ENCODE measurements around the gene PTPRM. TPM values are rescaled to one million over a fixed set of nuclear protein-coding genes. Genes with fewer than 3 reads are reported as not detected.

PTPRM gene
- total and polyA plus RNA-seq, 4 donors = 9.2 to 23.0 (median 12.7) TPM

- 28% methylated on average over 3 of the region's 3 CpGs for WGBS
- H3K36me3 ChIP-seq (ENCODE audit: control insufficient read depth in 4 of 4, insufficient read depth in 3 of 4, low read depth in 1 of 4, low read length in 3 of 4) = no peaks in the 10 kb centered on the region
- H3K4me3 ChIP-seq (ENCODE audit: low read depth in 1 of 3, low read length in 3 of 3) = no peak overlapping the region
- H3K9me3 ChIP-seq (ENCODE audit: control insufficient read depth in 4 of 4, low read length in 3 of 4) = no peaks in the 10 kb centered on the region
- peaks cover 0 to 7% (median 5%) of the 10 kb centered on the region in 4 donors for H3K4me1 ChIP-seq (ENCODE audit: control insufficient read depth in 4 of 4, insufficient read depth in 4 of 4, low read length in 3 of 4)
- TF ChIP-seq HNF4A (conservative IDR thresholded peaks at IDR 0.05) (peak; percentile 23 to 41), CTCF (IDR thresholded peaks at IDR 0.05; ENCODE audit: low read depth, low read length, missing input control) (no peak), RXRA (IDR thresholded peaks at IDR 0.05) (peak in 1 of 2 donors; percentile 13)
- no peak overlapping the region for H3K27ac ChIP-seq (ENCODE audit: low read depth in 1 of 2, low read length in 2 of 2)
- no peak overlapping the region for H3K9ac ChIP-seq (ENCODE audit: low read depth in 1 of 2, low read length in 2 of 2)
- no peaks in the 10 kb centered on the region for H3K27me3 ChIP-seq (ENCODE audit: control insufficient read depth in 4 of 4, insufficient read depth in 4 of 4, low read length in 3 of 4)
- no peak for DNase-seq (ENCODE audit: low spot score)
These were observed 716.9 kb downstream of the PTPRM start for GRCh38 chr18:8283891-8284585.

GRCh38 chr18:8286303-8286702, 719.2 kb downstream of the PTPRM start:
- H3K9me3 ChIP-seq (ENCODE audit: control insufficient read depth in 4 of 4, low read length in 3 of 4) = no peaks in the 10 kb centered on the region
- no peak overlapping the region for H3K9ac ChIP-seq (ENCODE audit: low read depth in 1 of 2, low read length in 2 of 2)
- DNase-seq (ENCODE audit: low spot score) = no peak
- H3K36me3 ChIP-seq (ENCODE audit: control insufficient read depth in 4 of 4, insufficient read depth in 3 of 4, low read depth in 1 of 4, low read length in 3 of 4) = no peaks in the 10 kb centered on the region
- WGBS = 90% methylated on average over 2 of the region's 2 CpGs
- peaks cover 0 to 8% (median 6%) of the 10 kb centered on the region in 4 donors for H3K4me1 ChIP-seq (ENCODE audit: control insufficient read depth in 4 of 4, insufficient read depth in 4 of 4, low read length in 3 of 4)
- no peak overlapping the region for H3K27ac ChIP-seq (ENCODE audit: low read depth in 1 of 2, low read length in 2 of 2)
- TF ChIP-seq ATF3 (IDR thresholded peaks at IDR 0.05) (no peak), RXRA (IDR thresholded peaks at IDR 0.05) (no peak), TAF1 (conservative IDR thresholded peaks at IDR 0.05) (no peak), RAD21 (IDR thresholded peaks at IDR 0.05) (no peak), EGR1 (IDR thresholded peaks at IDR 0.05; ENCODE audit: low read depth in 2 of 2) (no peak), CTCF (IDR thresholded peaks at IDR 0.05; ENCODE audit: low read depth, low read length, missing input control) (no peak), ZBTB33 (IDR thresholded peaks at IDR 0.05) (no peak), FOXA2 (IDR thresholded peaks at IDR 0.05) (no peak)
- no peak overlapping the region for H3K4me3 ChIP-seq (ENCODE audit: low read depth in 1 of 3, low read length in 3 of 3)
- H3K27me3 ChIP-seq (ENCODE audit: control insufficient read depth in 4 of 4, insufficient read depth in 4 of 4, low read length in 3 of 4) = no peaks in the 10 kb centered on the region
